Measurements from ENCODE around the gene ANTXRL.
"Not testable (repeated sequence)": the region's sequence is repeated elsewhere in the genome, so short reads cannot be mapped to it uniquely, and the experiment has no call there.

Gene ANTXRL

DNA sequence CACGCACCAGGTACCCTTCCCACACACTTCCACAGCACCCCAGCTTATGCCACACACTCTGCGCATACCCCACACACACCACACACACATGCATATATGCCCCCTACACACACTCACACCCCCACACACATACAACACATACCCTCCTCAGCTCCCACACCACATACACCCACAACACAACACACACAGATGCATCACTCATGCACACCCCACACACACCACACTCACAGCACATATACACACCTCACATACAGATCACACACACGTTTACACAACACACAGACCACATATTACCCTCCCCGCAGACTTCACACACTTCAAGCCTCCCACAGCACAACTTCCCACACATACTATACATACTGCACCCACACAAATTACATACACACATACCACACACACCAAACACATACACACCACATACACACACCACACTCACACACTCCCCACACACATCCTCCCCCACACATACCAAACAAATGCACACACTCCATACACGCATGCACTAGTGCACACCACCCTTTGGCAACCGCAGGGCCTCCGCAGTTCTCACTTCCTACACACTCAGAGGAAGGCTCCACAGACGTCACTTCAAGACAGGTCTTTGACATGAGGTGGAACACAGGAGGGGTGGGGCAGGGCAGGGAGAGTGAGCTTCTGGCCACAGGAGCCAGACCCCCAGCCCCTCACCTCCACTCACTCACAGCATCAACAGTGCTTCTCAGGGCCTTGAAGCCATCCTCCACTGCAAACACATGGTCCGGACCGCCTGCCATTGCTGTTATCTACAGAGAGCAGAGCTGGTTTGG is 18.5 kb upstream of the ANTXRL start:
- H3K27me3 Mint-ChIP-seq (ENCODE audit: low read depth, poor library complexity): peaks cover under 1% of the 10 kb centered on the region
- TF ChIP-seq CTCF (IDR thresholded peaks at IDR 0.05): no peak
- no peak overlapping the region for H3K27ac Mint-ChIP-seq
- no peak for DNase-seq
- no peaks in the 10 kb centered on the region for H3K9me3 Mint-ChIP-seq
- H3K4me3 Mint-ChIP-seq: no peak overlapping the region
- H3K4me1 Mint-ChIP-seq: peaks cover 5% of the 10 kb centered on the region
- no peaks in the 10 kb centered on the region for H3K36me3 Mint-ChIP-seq (ENCODE audit: low read depth)

DNA sequence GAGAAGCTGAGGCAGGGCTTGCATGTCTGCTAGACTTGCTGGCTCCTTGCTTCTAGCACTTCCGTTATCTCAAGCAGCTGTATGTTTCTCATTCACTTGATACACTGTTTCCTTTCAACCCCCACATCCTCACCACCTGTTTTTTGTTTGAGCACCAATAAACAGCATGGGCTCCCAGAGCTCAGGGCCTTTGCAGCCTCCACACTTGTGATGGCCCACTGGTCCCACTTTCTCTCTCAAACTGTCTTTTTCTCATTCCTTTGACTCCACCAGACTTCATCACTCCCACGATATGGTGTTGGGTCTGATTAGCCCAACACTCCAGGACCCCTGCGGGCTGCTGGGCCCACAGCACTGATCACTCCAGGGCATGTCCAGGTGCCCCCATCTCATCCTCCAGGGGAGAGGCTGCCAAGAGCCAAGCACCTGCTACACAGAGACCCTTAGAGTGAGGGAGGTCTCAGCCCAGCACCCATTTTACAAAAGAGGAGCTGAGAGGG is 17.2 kb upstream of the ANTXRL start:
- H3K27me3 Mint-ChIP-seq (ENCODE audit: low read depth, poor library complexity): peaks cover 10% of the 10 kb centered on the region
- DNase-seq; H3K27ac Mint-ChIP-seq; H3K4me3 Mint-ChIP-seq; H3K9me3 Mint-ChIP-seq; H3K36me3 Mint-ChIP-seq (ENCODE audit: low read depth); H3K4me1 Mint-ChIP-seq: not testable (repeated sequence)

DNA sequence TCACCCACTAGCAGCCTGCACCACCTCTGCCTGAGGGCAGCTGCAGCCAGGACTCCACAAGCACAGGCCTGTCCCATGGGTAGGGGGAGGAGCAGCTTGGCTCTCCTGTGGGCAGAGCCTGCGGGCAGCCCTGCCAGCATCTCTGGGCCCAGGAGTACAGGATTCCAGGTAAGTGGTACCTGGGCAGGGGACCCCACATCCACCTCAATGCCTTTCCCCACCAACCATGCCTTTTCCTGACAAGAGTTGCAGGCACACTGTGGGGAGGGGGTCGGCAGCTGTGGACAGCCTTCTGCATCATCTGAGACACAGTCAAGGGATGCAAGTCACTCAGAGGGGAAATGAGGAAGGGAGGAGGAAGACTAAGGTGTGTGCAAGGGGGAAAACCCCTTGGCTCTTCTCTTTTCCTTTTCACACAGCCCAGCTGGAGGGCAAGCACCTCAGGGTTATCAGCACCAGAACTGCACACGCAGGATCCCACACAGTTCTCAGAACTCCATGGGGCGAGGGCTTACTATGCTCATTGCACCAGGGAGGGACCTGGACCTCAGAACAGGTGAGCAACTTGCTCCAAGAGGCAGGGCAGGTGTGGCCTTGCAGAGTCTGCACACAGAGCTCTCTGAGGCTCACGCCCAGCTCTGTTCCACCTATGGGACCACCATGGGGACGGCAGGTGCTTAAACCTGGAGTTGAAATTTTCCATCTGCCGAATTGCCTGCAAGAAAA is 16.5 kb upstream of the ANTXRL start:
- TF ChIP-seq CTCF (IDR thresholded peaks at IDR 0.05): no peak
- Mint-ChIP-seq H3K4me3 (no peak overlapping the region), H3K36me3 (ENCODE audit: low read depth) (no peaks in the 10 kb centered on the region), H3K9me3 (no peaks in the 10 kb centered on the region), H3K27me3 (ENCODE audit: low read depth, poor library complexity) (peaks cover 14% of the 10 kb centered on the region), H3K27ac (no peak overlapping the region), H3K4me1 (peaks cover 5% of the 10 kb centered on the region)
- no peak for DNase-seq

DNA sequence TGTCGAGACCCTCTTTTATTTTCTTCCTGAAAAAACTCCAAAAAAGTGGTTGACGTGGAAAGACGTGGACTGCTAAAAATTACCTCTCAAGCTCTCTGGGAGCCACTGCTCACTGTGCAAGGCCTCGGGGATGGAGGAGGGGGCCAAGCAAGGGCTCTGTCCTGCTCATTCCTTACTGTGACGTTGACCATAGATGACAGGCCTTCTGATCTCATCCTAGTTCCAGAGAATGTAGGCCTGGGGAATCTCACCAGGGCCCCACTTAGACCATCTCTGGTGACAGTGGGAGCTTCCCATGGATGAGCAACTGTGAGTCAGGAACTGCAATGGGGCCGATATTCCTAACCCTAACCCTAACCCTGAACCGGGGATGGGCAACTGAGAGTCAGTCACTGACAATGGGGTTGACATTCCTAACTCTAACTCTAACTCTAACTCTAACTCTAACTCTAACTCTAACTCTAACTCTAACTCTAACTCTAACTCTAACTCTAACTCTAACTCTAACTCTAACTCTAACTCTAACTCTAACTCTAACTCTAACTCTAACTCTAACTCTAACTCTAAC is 15.8 kb upstream of the ANTXRL start:
- not testable (repeated sequence) for H3K36me3 Mint-ChIP-seq (ENCODE audit: low read depth); DNase-seq; H3K9me3 Mint-ChIP-seq; H3K27ac Mint-ChIP-seq; H3K4me3 Mint-ChIP-seq; H3K4me1 Mint-ChIP-seq
- peaks cover 20% of the 10 kb centered on the region for H3K27me3 Mint-ChIP-seq (ENCODE audit: low read depth, poor library complexity)

GRCh38 chr10:46271795-46272499 is 14.8 kb upstream of the ANTXRL start:
- H3K27me3 Mint-ChIP-seq (ENCODE audit: low read depth, poor library complexity): peaks cover 29% of the 10 kb centered on the region
- not testable (repeated sequence) for DNase-seq; H3K4me1 Mint-ChIP-seq; H3K27ac Mint-ChIP-seq; H3K36me3 Mint-ChIP-seq (ENCODE audit: low read depth); H3K9me3 Mint-ChIP-seq; H3K4me3 Mint-ChIP-seq

GRCh38 chr10:46272863-46273415 is 13.9 kb upstream of the ANTXRL start:
- no peak for DNase-seq
- Mint-ChIP-seq H3K27me3 (ENCODE audit: low read depth, poor library complexity) (peaks cover 35% of the 10 kb centered on the region), H3K27ac (no peak overlapping the region), H3K9me3 (no peaks in the 10 kb centered on the region), H3K4me3 (no peak overlapping the region), H3K36me3 (ENCODE audit: low read depth) (no peaks in the 10 kb centered on the region), H3K4me1 (peaks cover 5% of the 10 kb centered on the region)
- no peak for TF ChIP-seq CTCF (IDR thresholded peaks at IDR 0.05)

Data from nephron progenitor cell (in vitro differentiated cells).